SHP77 treated with DMSO at 0.1 percent for 48 hours (cell line): ENCODE results near the gene EPB41.
"Not testable (repeated sequence)": the region's sequence is repeated elsewhere in the genome, so short reads cannot be mapped to it uniquely, and the experiment has no call there.

Source experiments
- DNase-seq: peaks from one replicate; lab custom pipeline; 2025; lab: John Stamatoyannopoulos, UW

The EPB41 gene

GRCh38 chr1:28914228-28915030 lies at the start of gene EPB41:
Gene EPB41, plus strand, starts transcription at chr1:28914569. Its CDS starts 72,869 bp downstream, at chr1:28987438.
- peak; percentile 99 for DNase-seq

- no peak for DNase-seq
Measured at GRCh38 chr1:28864695-28865094, 49.7 kb upstream of the EPB41 start.

GRCh38 chr1:28865997-28866650 lies 48.2 kb upstream of the EPB41 start:
- no peak for DNase-seq

DNA sequence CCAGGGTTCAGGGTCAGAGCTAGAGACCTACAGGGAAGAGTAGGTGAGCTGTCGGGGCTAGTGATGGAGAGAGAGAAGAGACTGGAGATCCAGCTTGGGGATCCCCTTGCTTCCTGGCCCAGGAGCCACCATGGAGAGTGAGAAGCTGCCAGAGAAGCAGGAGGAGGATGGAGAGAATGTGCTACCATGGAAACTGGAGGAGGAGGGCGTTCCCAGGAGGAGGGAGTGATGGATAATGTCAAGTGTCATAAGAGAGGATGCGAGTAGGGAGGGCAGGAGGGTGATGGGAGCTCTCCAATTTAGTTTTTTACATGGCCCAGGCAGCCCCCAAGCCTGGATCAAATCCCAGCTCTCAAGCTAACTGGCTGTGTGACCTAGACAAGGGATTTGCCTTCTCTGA lies 46.5 kb upstream of the EPB41 start:
- DNase-seq, result no peak

DNA sequence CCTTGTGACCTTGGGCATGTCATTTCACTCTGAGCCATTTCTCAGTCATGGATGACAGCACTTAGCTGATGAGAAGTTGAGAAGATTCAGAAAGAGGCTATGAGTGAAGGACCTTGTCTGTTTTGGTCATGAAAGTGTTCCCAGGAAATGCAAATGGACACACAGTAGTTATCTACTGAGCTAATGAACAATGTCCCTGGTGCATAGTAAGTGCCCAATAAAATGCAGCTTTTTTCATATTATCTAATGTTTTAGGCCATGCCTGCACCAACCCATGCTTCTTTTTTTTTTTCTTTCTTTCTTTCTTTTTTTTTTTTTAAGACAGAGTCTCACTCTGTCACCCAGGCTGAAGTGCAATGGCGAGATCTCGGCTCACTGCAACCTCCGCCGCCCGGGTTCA lies 44.4 kb upstream of the EPB41 start:
- no peak for DNase-seq

GRCh38 chr1:28871631-28872401 lies 42.6 kb upstream of the EPB41 start:
- no peak for DNase-seq

- not testable (repeated sequence) for DNase-seq
Measured at GRCh38 chr1:28875134-28875533, 39.2 kb upstream of the EPB41 start.

GRCh38 chr1:28877132-28877781 lies 37.1 kb upstream of the EPB41 start:
- peak; percentile 73 for DNase-seq

GRCh38 chr1:28878796-28879195 lies 35.6 kb upstream of the EPB41 start:
- no peak for DNase-seq

GRCh38 chr1:28882009-28882628 lies 32.2 kb upstream of the EPB41 start:
- peak; percentile 89 for DNase-seq

GRCh38 chr1:28883242-28883616 lies 31.1 kb upstream of the EPB41 start:
- DNase-seq, result no peak

GRCh38 chr1:28885472-28885877 lies 28.9 kb upstream of the EPB41 start:
- no peak for DNase-seq

GRCh38 chr1:28885977-28886730 lies 28.2 kb upstream of the EPB41 start:
- DNase-seq, result no peak

- peak; percentile 86 for DNase-seq
Measured at GRCh38 chr1:28886731-28887418, 27.5 kb upstream of the EPB41 start.

DNA sequence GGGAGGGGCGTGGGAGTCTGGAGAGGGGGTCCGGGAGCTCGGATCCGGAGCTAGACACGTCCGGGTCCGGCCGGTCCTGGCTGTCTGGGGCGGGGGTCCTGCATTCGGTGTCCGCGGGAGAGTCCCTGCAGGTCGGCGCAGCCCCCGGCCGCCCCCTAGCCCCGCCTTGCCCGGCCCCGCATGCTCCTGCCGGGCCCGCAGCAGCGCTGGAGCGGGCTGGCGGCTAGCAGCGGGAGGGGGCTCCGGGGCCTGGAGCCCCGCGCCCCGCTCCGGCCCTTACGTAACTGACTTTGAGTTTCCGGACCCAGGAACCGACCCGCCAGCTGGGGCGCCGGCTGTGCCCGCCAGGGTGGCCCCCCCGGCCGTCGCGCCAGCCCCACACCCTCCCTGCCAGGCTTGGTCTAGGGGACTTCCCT lies 26.9 kb upstream of the EPB41 start:
- DNase-seq, result no peak

GRCh38 chr1:28887835-28888682 lies 26.3 kb upstream of the EPB41 start:
- no peak for DNase-seq

DNA sequence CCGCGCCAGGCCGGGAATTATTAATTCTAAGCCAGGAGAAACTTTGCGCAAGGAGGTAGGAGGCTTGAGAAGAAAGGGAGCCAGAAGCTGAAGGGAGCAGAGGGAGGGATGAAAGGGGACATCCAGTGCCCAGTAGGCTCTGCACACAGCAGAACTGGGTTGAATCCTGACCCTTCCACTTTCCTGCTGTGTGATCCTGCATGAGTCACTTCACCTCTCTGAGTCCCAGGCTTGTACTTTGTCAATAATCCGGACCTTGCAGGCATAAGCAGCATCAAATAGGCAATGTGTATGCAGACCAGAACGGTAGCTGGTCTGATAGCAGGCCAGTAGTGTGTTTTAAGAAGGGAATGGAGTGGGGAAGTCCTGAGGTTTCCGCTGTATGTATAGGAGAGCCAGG lies 25.5 kb upstream of the EPB41 start:
- DNase-seq, result no peak

DNA sequence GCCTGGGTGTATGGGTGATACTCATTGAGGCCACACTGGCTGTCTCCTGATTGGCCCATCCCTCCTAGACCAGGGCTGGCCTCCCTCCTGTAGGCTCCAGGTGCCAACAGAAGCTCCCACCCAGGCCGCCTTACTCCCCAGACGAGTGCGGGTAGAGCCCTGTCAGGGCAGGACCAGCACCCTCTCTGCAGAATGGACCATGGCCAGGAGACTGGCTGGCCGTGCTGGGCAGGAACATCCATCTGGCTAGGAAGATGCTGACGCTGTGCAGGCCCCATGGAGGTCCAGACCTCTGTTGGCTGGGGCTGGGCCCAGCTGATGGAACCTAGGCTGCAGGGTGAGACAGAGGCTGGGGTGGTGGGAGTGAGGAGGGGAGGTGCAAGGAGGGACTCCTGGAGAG lies 25.0 kb upstream of the EPB41 start:
- DNase-seq, result no peak

DNA sequence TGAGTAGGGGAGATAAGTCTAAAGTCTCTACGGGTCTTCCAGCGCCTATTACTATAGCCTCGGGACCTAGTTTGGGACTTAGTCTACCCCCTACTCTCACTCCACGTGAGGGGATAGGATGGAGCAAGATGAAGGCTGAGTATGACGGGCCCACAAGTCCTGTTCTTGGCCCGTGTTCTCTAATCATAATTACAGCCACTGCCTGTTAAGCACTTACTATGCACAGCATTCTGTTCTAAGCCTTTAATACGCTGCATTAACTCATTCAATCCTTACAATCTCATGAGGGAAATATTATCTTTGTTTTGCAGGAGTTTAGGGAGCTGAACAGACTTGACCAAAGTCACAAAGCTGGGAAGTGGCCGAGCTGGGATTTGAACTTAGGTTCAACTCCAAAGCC lies 23.9 kb upstream of the EPB41 start:
- DNase-seq, result no peak

- DNase-seq, result no peak
Measured at GRCh38 chr1:28890836-28891235, 23.5 kb upstream of the EPB41 start.
